H9 (cell line): ENCODE data around the gene THSD4. TPM values are rescaled to one million over a fixed set of nuclear protein-coding genes. Genes with fewer than 3 reads are reported as not detected.
A peak's percentile ranks its signal among the peaks of the same experiment; 100 is the strongest.

Experiments used
- DNase-seq: peaks from one replicate; pipeline ENCODE4 v3.0.0-alpha.2; 2017
- H2AFZ ChIP-seq: one replicate; pipeline ENCODE4 v1.6.1; 2013; ENCODE audit warnings: mild to moderate bottlenecking, low read length, control low read depth, moderate library complexity
- H2AK5ac ChIP-seq: 2 replicates; pipeline ENCODE4 v1.6.1; 2013; ENCODE audit warnings: low read length, control low read depth, mixed read lengths; ENCODE audit not compliant: insufficient read length
- H2BK120ac ChIP-seq: one replicate; pipeline ENCODE4 v1.6.1; 2013; ENCODE audit warnings: low read depth, mild to moderate bottlenecking, low read length, control low read depth, inconsistent platforms; ENCODE audit not compliant: poor library complexity, severe bottlenecking
- H2BK12ac ChIP-seq: 2 replicates; pipeline ENCODE4 v1.6.1; 2013; ENCODE audit warnings: low read length, control low read depth, mixed read lengths, low read depth; ENCODE audit not compliant: insufficient read length
- H2BK15ac ChIP-seq: 2 replicates; pipeline ENCODE4 v1.6.1; 2013; ENCODE audit warnings: low read depth, low read length, control low read depth
- H2BK20ac ChIP-seq: one replicate; pipeline ENCODE4 v1.6.1; 2013; ENCODE audit warnings: low read depth, mild to moderate bottlenecking, low read length, control low read depth, inconsistent platforms; ENCODE audit not compliant: poor library complexity, severe bottlenecking
- H2BK5ac ChIP-seq: 2 replicates; pipeline ENCODE4 v1.6.1; 2013; ENCODE audit warnings: low read length, control low read depth, mixed read lengths; ENCODE audit not compliant: insufficient read length
- H3K14ac ChIP-seq: 2 replicates; pipeline ENCODE4 v1.6.1; 2013; ENCODE audit warnings: low read length, control low read depth; ENCODE audit not compliant: insufficient read depth
- H3K18ac ChIP-seq: 2 replicates; pipeline ENCODE4 v1.6.1; 2013; ENCODE audit warnings: low read depth, mild to moderate bottlenecking, mixed read lengths, low read length, control low read depth; ENCODE audit not compliant: insufficient read length
- H3K23ac ChIP-seq: 2 replicates; pipeline ENCODE4 v1.6.1; 2013; ENCODE audit warnings: low read length, control low read depth, mixed read lengths, low read depth; ENCODE audit not compliant: insufficient read length
- H3K23me2 ChIP-seq: 2 replicates; pipeline ENCODE4 v1.6.1; 2013; ENCODE audit warnings: low read depth, mild to moderate bottlenecking, mixed read lengths, low read length, control low read depth; ENCODE audit not compliant: insufficient read length, poor library complexity, severe bottlenecking
- H3K27ac ChIP-seq: 2 replicates; pipeline ENCODE4 v1.5.1; 2013; ENCODE audit warnings: low read length, control low read depth, mixed read lengths, low read depth; ENCODE audit not compliant: insufficient read length
- H3K27me3 ChIP-seq: 2 replicates; pipeline ENCODE4 v1.6.1; 2013; ENCODE audit warnings: low read length, control low read depth, inconsistent platforms; ENCODE audit not compliant: insufficient read depth
- H3K4ac ChIP-seq: 2 replicates; pipeline ENCODE4 v1.6.1; 2013; ENCODE audit warnings: low read depth, mild to moderate bottlenecking, control low read depth, inconsistent platforms, low read length, moderate library complexity
- H3K4me1 ChIP-seq: 2 replicates; pipeline ENCODE4 v1.6.1; 2013; ENCODE audit warnings: low read length, control low read depth, inconsistent platforms; ENCODE audit not compliant: insufficient read depth
- H3K4me2 ChIP-seq: 2 replicates; pipeline ENCODE4 v1.6.1; 2013; ENCODE audit warnings: low read length, control low read depth, mixed read lengths; ENCODE audit not compliant: insufficient read length, insufficient read depth
- H3K56ac ChIP-seq: 2 replicates; pipeline ENCODE4 v1.6.1; 2013; ENCODE audit warnings: low read depth, mild to moderate bottlenecking, mixed read lengths, low read length, control low read depth; ENCODE audit not compliant: insufficient read length
- H3K79me1 ChIP-seq: 2 replicates; pipeline ENCODE4 v1.6.1; 2013; ENCODE audit warnings: low read depth, mild to moderate bottlenecking, moderate library complexity, low read length, control low read depth, inconsistent platforms; ENCODE audit not compliant: insufficient read depth, poor library complexity, severe bottlenecking
- H3K79me2 ChIP-seq: 2 replicates; pipeline ENCODE4 v1.6.1; 2013; ENCODE audit warnings: low read length, control low read depth, inconsistent platforms; ENCODE audit not compliant: insufficient read depth
- H3K9ac ChIP-seq: 2 replicates; pipeline ENCODE4 v1.6.1; 2013; ENCODE audit warnings: low read length, control low read depth, mixed read lengths; ENCODE audit not compliant: insufficient read length; ENCODE audit errors: extremely low read depth
- H3K9me3 ChIP-seq: one replicate; pipeline ENCODE4 v1.6.1; 2013; ENCODE audit warnings: low read depth, low read length, inconsistent platforms; ENCODE audit not compliant: control insufficient read depth
- H3T11ph ChIP-seq: one replicate; pipeline ENCODE4 v1.6.1; 2013; ENCODE audit warnings: mild to moderate bottlenecking, low read length, control low read depth, inconsistent platforms
- H4K20me1 ChIP-seq: one replicate; pipeline ENCODE4 v1.6.1; 2013; ENCODE audit not compliant: control insufficient read depth, insufficient read length, insufficient read depth
- H4K5ac ChIP-seq: 2 replicates; pipeline ENCODE4 v1.6.1; 2013; ENCODE audit warnings: low read depth, mild to moderate bottlenecking, mixed read lengths, low read length, control low read depth; ENCODE audit not compliant: insufficient read length
- H4K8ac ChIP-seq: replicated peaks from 2 replicates; pipeline ENCODE4 v1.6.1; 2013; ENCODE audit warnings: low read length, control low read depth, mixed read lengths, low read depth; ENCODE audit not compliant: insufficient read length
- H4K91ac ChIP-seq: 2 replicates; pipeline ENCODE4 v1.6.1; 2013; ENCODE audit warnings: low read depth, mild to moderate bottlenecking, moderate library complexity, mixed read lengths, low read length, control low read depth; ENCODE audit not compliant: insufficient read length
- H3K27ac Mint-ChIP-seq, 3 experiments: 2 replicates in 2 of 3; 3 replicates in 1 of 3; pipeline ENCODE4 v1.8.0; 2020 to 2021; ENCODE audit warnings: mixed read lengths in 3 of 3, mild to moderate bottlenecking in 1 of 3, moderate library complexity in 1 of 3
- H3K27me3 Mint-ChIP-seq: 2 replicates; pipeline ENCODE4 v1.8.0; 2021; ENCODE audit warnings: low read depth, mild to moderate bottlenecking, moderate library complexity, mixed read lengths
- H3K36me3 Mint-ChIP-seq, 3 experiments: 2 replicates in 2 of 3; 3 replicates in 1 of 3; pipeline ENCODE4 v1.8.0; 2020 to 2021; ENCODE audit warnings: low read depth in 3 of 3, mixed read lengths in 3 of 3; ENCODE audit not compliant: insufficient read depth in 1 of 3
- H3K4me1 Mint-ChIP-seq, 2 experiments: 2 replicates each; pipeline ENCODE4 v1.8.0; 2020; ENCODE audit warnings: mixed read lengths in 2 of 2
- H3K4me3 Mint-ChIP-seq, 2 experiments: 2 replicates in 1 of 2; 3 replicates in 1 of 2; pipeline ENCODE4 v1.8.0; 2020 to 2021; ENCODE audit warnings: mild to moderate bottlenecking in 2 of 2, mixed read lengths in 2 of 2, moderate library complexity in 1 of 2
- H3K9me3 Mint-ChIP-seq, 2 experiments: 2 replicates in 1 of 2; 3 replicates in 1 of 2; pipeline ENCODE4 v1.8.0; 2020; ENCODE audit warnings: mild to moderate bottlenecking in 2 of 2, mixed read lengths in 2 of 2, moderate library complexity in 1 of 2
- WGBS: extraction: QIAGEN DNeasy Blood & Tissue Kit; methylation state at CpG from one replicate; pipeline ENCODE4 v1.1.7; 2013; ENCODE audit warnings: missing lambda C conversion rate, low lambda C conversion rate, mixed read lengths; ENCODE audit not compliant: insufficient read length; ENCODE audit errors: extremely low coverage; 5-methylcytosine and 5-hydroxymethylcytosine counted together
- total RNA-seq: library from RNA; stranded (reverse); gene quantifications from 2 replicates; pipeline ENCODE4 v1.2.1, GENCODE V29; 2021
- TF ChIP-seq, protein P1 (sequence below): fragments of 200-600 bp; sonication (generic); conservative IDR thresholded peaks from 3 replicates; pipeline ENCODE4 v1.8.0; 2021; ENCODE audit warnings: antibody characterized with exemption, mild to moderate bottlenecking

THSD4 gene
- total RNA-seq, 1 experiment from 2014 or later: 5.5 TPM

DNA sequence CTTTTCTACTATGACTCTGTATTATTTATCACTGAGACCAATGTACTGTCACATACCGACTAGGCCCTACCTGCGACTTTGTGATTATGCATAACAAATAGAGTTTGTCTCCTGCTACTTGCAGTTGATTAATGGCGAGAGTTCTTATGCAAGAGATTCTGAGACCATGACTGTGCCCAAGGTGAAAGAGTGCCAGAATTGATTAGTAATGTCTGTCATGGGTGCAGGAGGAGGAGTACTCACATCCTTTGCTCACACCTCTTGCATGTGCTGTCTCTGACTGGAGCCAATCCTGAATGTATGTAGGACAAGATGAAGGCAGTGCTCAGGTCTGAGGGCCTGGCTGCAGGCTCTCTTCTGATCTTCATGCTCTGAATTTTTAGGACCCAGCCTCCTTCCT, 260.7 kb downstream of the THSD4 start:
- H4K8ac ChIP-seq: no peak overlapping the region
- no peak for DNase-seq
- H2BK120ac ChIP-seq: no peak overlapping the region
- H3K4ac ChIP-seq: no peak overlapping the region
- H4K20me1 ChIP-seq: no peaks in the 10 kb centered on the region
- no peak overlapping the region for H3T11ph ChIP-seq
- no peak overlapping the region for H3K4me2 ChIP-seq
- H3K79me2 ChIP-seq: no peaks in the 10 kb centered on the region
- H3K4me1 ChIP-seq: no peaks in the 10 kb centered on the region; the same call in 1 of the 2 replicates
- no peak overlapping the region for H3K27ac ChIP-seq
- WGBS: no CpG with 5 or more reads among the region's 3 CpGs
- no peak overlapping the region for H2AFZ ChIP-seq
- no peak overlapping the region for H4K5ac ChIP-seq
- Mint-ChIP-seq H3K27ac (peak overlapping the region in 1 of 3 experiments; percentile 36; a peak in 1 of 7 replicates), H3K4me1 (peaks cover 16 to 27% of the 10 kb centered on the region in 2 experiments), H3K4me3 (no peak overlapping the region), H3K9me3 (peaks cover 2 to 15% of the 10 kb centered on the region in 2 experiments; a peak in 3 of 5 replicates), H3K27me3 (no peaks in the 10 kb centered on the region), H3K36me3 (peaks cover 0 to 24% (median 4%) of the 10 kb centered on the region in 3 experiments; a peak in 6 of 7 replicates)
- H3K23me2 ChIP-seq: no peaks in the 10 kb centered on the region
- no peak overlapping the region for H3K23ac ChIP-seq
- TF ChIP-seq, protein P1, sequence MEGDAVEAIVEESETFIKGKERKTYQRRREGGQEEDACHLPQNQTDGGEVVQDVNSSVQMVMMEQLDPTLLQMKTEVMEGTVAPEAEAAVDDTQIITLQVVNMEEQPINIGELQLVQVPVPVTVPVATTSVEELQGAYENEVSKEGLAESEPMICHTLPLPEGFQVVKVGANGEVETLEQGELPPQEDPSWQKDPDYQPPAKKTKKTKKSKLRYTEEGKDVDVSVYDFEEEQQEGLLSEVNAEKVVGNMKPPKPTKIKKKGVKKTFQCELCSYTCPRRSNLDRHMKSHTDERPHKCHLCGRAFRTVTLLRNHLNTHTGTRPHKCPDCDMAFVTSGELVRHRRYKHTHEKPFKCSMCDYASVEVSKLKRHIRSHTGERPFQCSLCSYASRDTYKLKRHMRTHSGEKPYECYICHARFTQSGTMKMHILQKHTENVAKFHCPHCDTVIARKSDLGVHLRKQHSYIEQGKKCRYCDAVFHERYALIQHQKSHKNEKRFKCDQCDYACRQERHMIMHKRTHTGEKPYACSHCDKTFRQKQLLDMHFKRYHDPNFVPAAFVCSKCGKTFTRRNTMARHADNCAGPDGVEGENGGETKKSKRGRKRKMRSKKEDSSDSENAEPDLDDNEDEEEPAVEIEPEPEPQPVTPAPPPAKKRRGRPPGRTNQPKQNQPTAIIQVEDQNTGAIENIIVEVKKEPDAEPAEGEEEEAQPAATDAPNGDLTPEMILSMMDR: no peak
- no peak overlapping the region for H3K9ac ChIP-seq
- H3K14ac ChIP-seq: no peak overlapping the region
- no peak overlapping the region for H2BK5ac ChIP-seq
- no peak overlapping the region for H2BK12ac ChIP-seq
- no peaks in the 10 kb centered on the region for H3K9me3 ChIP-seq
- no peaks in the 10 kb centered on the region for H3K27me3 ChIP-seq
- no peak overlapping the region for H2AK5ac ChIP-seq
- no peak overlapping the region for H3K56ac ChIP-seq
- H2BK15ac ChIP-seq: no peak overlapping the region
- no peak overlapping the region for H4K91ac ChIP-seq
- H3K79me1 ChIP-seq: no peaks in the 10 kb centered on the region
- H2BK20ac ChIP-seq: no peak overlapping the region
- H3K18ac ChIP-seq: no peak overlapping the region
